ENCODE results near the gene RETREG3.

DNA sequence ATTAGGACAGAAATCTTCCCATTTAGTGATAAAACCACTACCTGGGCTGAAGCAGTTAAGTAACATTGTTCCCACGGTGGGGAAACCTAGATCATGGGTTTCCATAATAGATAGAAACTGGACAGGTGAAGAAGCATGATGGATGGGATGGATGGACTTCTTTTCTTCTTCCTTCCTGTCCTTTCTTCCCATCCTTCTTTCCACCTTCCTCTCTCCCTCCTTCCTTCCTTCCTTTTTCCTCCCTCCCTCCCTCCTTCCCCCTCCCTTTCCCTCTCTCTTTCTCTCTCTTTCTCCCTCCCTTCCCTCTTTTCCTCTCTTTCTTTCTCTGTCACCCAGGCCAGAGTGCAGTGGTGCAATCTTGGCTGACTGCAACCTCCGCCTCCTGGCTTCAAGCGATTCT is 34.7 kb downstream of the RETREG3 start:
- TF ChIP-seq, protein P1, sequence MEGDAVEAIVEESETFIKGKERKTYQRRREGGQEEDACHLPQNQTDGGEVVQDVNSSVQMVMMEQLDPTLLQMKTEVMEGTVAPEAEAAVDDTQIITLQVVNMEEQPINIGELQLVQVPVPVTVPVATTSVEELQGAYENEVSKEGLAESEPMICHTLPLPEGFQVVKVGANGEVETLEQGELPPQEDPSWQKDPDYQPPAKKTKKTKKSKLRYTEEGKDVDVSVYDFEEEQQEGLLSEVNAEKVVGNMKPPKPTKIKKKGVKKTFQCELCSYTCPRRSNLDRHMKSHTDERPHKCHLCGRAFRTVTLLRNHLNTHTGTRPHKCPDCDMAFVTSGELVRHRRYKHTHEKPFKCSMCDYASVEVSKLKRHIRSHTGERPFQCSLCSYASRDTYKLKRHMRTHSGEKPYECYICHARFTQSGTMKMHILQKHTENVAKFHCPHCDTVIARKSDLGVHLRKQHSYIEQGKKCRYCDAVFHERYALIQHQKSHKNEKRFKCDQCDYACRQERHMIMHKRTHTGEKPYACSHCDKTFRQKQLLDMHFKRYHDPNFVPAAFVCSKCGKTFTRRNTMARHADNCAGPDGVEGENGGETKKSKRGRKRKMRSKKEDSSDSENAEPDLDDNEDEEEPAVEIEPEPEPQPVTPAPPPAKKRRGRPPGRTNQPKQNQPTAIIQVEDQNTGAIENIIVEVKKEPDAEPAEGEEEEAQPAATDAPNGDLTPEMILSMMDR (IDR thresholded peaks at IDR 0.05), result no peak
- TF ChIP-seq POLR2AphosphoS5 (IDR thresholded peaks at IDR 0.05), result no peak
- no peak for TF ChIP-seq POLR2A (IDR thresholded peaks at IDR 0.05)
- TF ChIP-seq EP300 (IDR thresholded peaks at IDR 0.05), result no peak

Measured in upper lobe of left lung (tissue), 4 donors.